NOMO-1 treated with dmso at 0.1 percent for 144 hours (cell line): Measurements from ENCODE around the gene APOL4.
"Not testable (repeated sequence)": the region's sequence is repeated elsewhere in the genome, so short reads cannot be mapped to it uniquely, and the experiment has no call there.

Experiments used
- DNase-seq: peaks from one replicate; lab custom pipeline; 2025; ENCODE audit not compliant: unreplicated experiment; lab: John Stamatoyannopoulos, UW

Gene APOL4

DNA sequence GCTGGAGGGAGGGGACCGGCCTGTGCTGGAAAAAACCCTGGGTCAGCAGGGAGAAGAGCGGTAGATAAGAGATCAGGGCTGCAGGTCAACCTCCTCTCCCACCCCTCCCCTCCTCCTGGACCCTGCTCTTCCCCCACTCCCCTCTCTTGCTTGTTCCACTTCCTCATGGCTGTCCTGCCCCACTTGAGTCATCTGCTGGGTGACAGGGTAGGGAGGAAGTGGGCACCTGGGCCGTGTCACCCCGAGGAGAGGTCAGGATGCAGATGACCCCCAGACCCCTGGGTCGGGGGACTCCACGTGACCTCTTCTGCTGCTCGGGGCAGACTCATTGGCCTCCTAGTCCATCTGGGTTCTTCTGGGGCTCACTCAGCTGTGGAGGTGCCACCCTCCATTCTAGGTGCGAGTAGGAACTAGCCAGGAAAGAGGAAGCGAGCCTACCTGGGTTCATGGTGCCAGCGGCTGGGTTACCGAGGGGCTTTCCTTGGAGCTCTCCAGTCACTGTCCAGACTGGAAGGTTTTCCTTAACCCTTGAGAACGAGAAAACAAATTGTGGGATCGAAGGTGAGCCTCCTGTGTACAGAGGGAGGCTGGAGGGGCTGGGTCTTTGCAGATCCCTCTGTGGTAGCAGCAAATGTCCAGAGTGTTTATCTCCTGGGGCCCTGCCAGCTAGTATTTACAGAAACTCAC lies 31.2 kb upstream of the APOL4 start:
- DNase-seq: no peak

GRCh38 chr22:36231051-36231450 lies 29.4 kb upstream of the APOL4 start:
- DNase-seq: not testable (repeated sequence)

DNA sequence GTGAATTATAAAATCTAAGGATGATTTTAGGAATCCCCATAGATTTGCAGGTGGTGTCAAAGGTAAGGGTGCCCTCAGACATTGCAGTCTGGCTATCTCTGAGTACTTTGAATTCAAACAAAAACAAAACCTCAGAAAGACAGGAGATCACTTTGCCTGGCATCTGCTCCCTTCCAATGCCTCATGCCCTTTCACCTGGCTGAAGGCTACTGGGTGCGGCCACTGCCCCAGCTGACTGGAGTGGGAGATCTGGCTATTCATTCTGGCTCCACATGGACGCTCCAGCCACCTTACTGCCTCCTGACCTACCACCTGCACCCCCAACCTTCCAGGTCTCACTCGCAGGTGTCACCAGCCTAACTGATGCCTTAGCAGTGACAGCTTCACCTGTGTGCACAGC lies 28.0 kb upstream of the APOL4 start:
- not testable (repeated sequence) for DNase-seq

- no peak for DNase-seq
Measured at GRCh38 chr22:36228944-36229343, 27.3 kb upstream of the APOL4 start.

- DNase-seq: not testable (repeated sequence)
Measured at GRCh38 chr22:36228369-36228768, 26.8 kb upstream of the APOL4 start.

DNA sequence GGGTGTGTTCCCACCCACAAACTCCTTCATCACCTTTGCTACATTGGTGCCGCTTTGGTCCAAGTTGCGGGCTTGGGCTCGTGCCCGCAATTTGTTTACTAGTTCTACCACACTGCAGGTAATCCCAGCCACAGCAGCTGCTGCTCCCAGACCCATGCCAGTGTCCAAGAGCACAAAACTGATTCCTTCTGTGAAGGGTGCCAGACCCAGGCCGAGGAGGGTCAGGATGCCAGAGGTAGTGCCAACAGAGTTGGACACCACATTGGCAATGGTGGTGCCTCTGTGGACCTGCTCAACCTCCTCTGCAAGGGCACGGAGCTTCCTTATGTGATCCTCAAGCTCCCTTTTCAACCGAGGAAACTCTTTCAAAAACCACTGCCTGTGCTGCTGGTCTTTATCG lies 26.2 kb upstream of the APOL4 start:
- no peak for DNase-seq

DNA sequence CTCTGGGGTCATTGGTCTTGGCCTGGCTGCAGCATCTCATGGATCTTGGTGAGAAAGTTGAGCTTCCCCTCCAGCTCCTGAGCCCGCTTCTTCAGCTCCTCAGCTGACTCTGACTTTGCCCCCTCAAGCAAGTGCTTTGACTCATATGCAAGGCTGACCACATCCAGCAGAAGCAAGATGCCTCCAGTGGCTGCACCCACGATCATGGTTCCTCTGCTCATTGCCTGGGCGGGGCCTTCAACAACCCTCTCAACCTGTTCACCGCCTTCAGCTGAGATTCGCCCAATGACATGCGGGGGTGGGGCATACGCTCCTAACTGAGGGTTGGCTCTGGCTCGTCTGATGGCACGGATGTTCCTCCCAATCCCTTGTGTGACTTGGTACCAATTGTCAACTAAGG lies 25.8 kb upstream of the APOL4 start:
- no peak for DNase-seq

- DNase-seq: no peak
Measured at GRCh38 chr22:36226189-36226588, 24.6 kb upstream of the APOL4 start.

DNA sequence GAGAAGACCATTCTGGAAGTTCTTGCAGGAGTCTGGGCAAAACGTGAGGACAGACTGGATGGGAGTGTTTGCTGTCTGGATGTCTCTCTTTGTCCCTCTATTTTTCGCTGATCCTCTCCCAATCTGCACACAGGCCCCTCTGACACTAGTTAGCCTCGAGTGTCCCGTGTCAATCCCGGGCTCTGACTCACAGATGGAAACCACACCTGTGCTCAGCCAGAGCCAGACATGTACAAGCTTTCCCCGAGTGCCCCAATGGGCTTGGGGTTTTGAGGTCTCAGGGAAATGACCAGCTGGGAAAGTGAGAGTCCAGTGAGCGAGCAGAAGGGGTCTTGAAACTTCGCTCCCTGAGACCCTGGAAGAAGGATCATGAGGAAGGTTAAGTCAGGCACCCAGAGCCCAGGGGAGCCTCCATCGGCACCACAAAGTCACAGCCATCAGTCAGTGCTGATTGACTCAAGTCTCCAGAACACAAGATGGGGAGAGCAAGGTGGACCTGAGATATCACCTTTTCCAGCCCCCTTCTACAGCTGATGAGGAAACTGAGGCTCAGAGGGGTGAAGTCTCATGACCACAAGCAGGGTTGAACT lies 23.8 kb upstream of the APOL4 start:
- no peak for DNase-seq

- no peak for DNase-seq
Measured at GRCh38 chr22:36224245-36224644, 22.6 kb upstream of the APOL4 start.

DNA sequence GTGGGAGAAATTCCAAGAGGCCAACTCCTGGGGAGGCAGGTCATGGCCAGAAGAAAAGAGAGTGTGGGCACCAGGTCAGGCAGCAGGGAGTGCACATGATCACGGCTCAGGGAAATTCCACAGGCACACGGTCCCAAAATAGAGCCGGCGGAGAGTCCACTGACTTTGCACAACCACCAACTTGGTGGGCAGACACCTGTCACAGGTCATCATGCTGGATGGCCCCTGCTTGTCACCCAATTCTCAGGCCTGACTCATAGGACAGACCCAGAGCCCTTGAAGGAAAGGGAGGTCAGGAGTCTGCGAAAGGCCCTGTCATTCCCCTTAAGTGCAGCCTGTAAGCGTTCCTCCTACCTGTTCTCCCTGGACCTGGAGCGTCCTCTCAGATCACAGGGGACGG lies 21.9 kb upstream of the APOL4 start:
- no peak for DNase-seq

- no peak for DNase-seq
Measured at GRCh38 chr22:36222887-36223450, 21.4 kb upstream of the APOL4 start.

GRCh38 chr22:36221799-36222751 lies 20.5 kb upstream of the APOL4 start:
- DNase-seq: no peak

DNA sequence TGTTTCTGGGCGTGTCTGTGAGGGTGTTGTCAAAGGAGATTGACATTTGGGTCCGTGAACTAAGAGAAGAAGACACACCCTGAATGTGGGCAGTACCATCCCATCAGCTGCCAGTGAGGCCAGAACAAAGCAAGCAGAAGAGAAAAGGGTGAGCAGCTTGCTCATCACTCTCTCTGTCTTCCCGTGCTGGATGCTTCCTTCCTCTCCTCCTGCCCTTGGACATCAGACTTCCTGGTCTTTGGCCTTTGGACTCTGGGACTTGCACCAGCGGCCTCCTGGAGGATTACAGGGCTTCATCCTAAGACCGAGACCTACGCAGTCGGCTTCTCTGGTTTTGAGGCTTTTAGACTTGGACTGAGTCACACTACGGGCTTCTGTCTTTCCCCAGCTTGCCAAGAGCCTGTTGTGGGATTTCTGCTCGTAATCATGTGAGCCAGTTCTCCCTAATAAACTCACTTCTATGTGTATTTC lies 18.9 kb upstream of the APOL4 start:
- DNase-seq: no peak

GRCh38 chr22:36218648-36219193 lies 17.1 kb upstream of the APOL4 start:
- DNase-seq: no peak

- DNase-seq: no peak
Measured at GRCh38 chr22:36215981-36216380, 14.4 kb upstream of the APOL4 start.

DNA sequence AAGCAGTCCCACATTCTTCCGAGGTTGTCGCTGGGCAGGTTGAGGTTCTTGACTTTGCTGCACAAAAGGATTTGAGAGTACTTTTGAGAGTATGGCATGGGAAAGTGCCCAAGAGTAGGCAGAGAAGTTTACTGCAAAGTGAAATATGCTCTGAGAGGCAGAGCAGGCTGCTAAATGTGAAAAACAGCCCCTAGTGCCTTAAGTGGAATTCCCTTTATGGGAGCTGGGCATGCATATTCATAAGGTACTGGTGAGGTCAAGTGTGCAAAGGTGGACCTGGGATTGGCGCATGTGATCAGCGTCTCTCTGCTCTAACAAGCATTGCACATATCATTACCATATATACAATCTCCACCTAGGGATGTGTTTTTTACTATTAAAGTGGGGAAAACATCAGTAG lies 12.0 kb upstream of the APOL4 start:
- DNase-seq: no peak

GRCh38 chr22:36212901-36213300 lies 11.3 kb upstream of the APOL4 start:
- DNase-seq: peak; percentile 51

DNA sequence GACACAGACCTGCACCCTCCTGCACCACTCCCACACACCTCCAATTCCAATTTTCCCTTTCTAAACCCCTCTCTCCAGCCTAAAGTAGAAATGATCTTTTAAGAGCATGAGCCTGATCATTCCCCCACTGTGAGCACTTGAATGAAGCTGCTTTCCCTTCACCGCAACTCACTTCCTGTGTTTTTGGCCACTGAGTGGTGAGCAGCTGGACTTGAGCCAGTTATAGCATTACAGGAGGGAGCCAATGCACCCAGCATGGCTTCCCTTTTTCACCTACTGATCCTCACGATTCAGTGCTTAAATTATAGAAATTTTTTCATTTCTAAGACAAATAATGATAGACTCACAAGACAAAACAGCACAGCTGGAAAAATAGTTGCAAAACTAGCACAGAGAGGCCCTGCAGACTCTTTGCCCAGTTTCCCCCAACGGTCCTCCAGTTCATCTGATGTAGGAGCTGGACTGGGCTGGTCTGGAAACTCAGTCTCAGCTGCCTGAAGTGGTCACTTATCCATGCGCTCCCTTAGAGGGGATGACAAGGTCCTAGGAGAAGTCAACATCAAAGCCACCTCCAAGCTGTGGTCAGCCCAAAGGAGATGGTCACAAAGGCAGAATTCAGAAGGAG lies 9.7 kb upstream of the APOL4 start:
- no peak for DNase-seq

GRCh38 chr22:36210224-36210623 lies 8.6 kb upstream of the APOL4 start:
- DNase-seq: no peak

DNA sequence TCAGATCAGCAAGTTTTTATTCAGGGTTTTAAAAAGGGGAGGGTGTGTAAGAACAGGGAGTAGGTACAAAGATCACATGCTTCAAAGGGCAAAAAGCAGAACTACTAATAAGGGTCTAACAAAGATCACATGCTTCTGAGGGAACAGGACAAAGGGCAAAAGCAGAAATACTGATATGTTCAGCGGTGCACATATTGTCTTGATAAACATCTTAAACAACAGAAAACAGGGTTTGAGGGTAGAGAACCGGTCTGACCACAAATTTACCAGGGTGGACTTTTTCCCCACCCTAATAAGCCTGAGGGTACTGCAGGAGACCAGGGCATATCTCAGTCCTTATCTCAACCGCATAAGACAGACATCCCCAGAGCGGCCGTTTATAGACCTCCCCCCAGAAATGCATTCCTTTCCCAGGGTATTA lies 7.9 kb upstream of the APOL4 start:
- DNase-seq: not testable (repeated sequence)
